ENCODE results near the gene SFXN3.

GRCh38 chr10:101031796-101032636, 982 bp downstream of the SFXN3 start:
- TF ChIP-seq CTCF (IDR thresholded peaks at IDR 0.05; ENCODE audit: poor library complexity), result no peak
- no peak for TF ChIP-seq EZH2 (IDR thresholded peaks at IDR 0.05; ENCODE audit: borderline replicate concordance)
- TF ChIP-seq EZH2phosphoT487 (IDR thresholded peaks at IDR 0.05; ENCODE audit: low read depth, severe bottlenecking, unreplicated experiment), result no peak
